Activated naive CD4-positive, alpha-beta T cell treated with anti-CD3 and anti-CD28 coated beads, Interleukin-2, amount 50 U/mL, for 16 hours (primary cell): ENCODE measurements around the gene KPNA6.

Experiments
- DNase-seq: peaks from one replicate; pipeline ENCODE4 v3.0.0-alpha.2; 2020

The KPNA6 gene

GRCh38 chr1:32221581-32221979, 113.7 kb downstream of the KPNA6 start:
- no peak for DNase-seq

- peak; percentile 89 for DNase-seq
Measured at GRCh38 chr1:32221980-32222755, 114.3 kb downstream of the KPNA6 start, which contains the start of the genes EIF3I and TMEM234. TSS of gene EIF3I (plus strand) at chr1:32222407. CDS start at chr1:32222442, 35 bp downstream. TSS of gene TMEM234 (minus strand) at chr1:32222353. CDS start at chr1:32222322, 31 bp downstream.

GRCh38 chr1:32223683-32224082, 115.8 kb downstream of the KPNA6 start:
- DNase-seq: no peak

- no peak for DNase-seq
Measured at GRCh38 chr1:32224285-32224684, 116.4 kb downstream of the KPNA6 start.
